Iris pigment epithelial cell (primary cell): ENCODE data around the gene MRPS24.
"Not testable (repeated sequence)": the region's sequence is repeated elsewhere in the genome, so short reads cannot be mapped to it uniquely, and the experiment has no call there.

Source experiments
- DNase-seq: peaks from one replicate; pipeline ENCODE4 v3.0.0-alpha.2; 2011; ENCODE audit warnings: low read depth

The MRPS24 gene

DNA sequence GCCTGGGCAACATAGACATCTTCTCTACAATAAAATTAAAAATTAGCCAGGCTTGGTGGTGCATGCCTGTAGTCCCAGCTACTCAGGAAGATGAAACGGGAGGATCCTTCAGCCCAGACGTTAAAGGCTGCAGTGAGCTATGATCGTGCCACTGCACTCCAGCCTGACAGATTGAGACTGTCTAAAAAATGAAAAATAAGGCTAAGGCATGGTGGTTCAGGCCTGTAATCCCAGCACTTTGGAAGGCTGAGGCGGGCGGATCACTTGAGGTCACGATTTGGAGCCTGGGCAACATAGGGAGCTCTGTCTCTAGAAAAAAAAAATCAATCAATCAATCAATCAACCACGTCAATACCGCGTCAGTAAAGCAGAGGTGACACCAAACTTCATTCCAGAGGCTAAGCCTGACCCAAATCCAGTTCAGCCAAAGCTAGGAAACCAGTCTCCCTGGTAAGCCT, 31.1 kb downstream of the MRPS24 start:
- DNase-seq, result no peak

- peak; percentile 42 for DNase-seq
These were observed 34.7 kb downstream of the MRPS24 start for GRCh38 chr7:43834463-43835251.

DNA sequence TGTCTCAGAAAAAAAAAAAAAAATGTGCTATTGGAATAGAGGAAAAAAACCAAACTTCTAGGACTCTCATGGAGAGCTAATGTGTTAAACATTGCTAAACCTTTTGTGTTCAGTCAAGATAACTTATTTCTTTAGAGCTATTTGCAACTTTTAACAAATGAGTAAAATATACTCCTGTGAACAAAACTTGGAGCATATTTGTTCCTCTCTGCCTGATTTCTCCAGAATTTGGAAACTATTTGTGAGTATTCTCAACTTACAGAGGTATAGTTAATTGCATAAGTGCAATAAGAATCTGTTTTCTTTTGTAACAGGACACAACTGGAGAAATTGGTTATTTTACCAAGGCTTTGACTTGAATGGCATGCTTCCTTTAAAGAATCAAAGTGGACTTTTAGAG, 38.4 kb downstream of the MRPS24 start:
- DNase-seq, result not testable (repeated sequence)

- DNase-seq, result no peak
These were observed 43.9 kb downstream of the MRPS24 start for GRCh38 chr7:43825391-43825808.

GRCh38 chr7:43824963-43825362, 44.4 kb downstream of the MRPS24 start:
- DNase-seq, result no peak

DNA sequence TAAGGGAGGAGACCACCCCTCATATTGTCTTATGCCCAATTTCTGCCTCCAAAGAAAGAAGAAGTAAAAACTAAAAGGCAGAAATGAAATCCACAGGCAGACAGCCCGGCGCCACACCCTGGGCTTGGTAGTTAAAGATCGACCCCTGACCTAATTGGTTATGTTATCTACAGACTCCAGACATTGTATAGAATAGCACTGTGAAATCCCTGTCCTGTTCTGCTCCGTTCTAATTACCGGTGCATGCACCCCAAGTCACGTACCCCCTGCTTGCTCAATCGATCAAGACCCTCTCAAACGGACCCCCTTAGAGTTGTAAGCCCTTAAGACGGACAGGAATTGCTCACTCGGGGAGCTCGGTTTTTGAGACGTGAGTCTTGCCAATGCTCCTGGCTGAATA, 44.8 kb downstream of the MRPS24 start:
- not testable (repeated sequence) for DNase-seq

DNA sequence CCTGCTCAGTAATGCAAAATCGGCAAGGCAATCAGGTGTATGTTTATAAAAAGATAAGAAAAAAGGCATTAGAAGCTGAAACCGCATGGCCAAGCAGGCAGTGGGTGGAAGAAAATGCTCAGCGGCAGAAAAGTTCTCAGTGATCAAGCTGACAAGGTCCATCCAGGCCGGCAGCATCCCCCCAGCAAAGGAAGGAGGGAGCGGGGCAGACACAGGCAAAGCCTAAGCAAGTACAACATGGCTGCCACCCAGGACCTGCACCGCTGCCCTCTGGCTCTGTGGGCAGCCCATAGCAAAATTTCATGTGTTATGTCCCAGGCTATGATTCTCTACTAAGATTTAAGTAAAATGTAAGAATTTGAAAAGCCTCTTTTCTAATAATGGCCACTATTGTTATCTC, 45.4 kb downstream of the MRPS24 start:
- DNase-seq, result no peak

GRCh38 chr7:43823425-43823824, 45.9 kb downstream of the MRPS24 start:
- not testable (repeated sequence) for DNase-seq
